GM19043 (cell line): ENCODE results near the gene RMND1.

Experiments used
- ATAC-seq: cut with Tn5 transposase; IDR thresholded peaks from one replicate; pipeline ENCODE4 v1.9.1; 2021; ENCODE audit warnings: low read depth; ENCODE audit not compliant: unreplicated experiment

Gene RMND1

GRCh38 chr6:151428093-151428735 lies 23.7 kb downstream of the RMND1 start:
- no peak for ATAC-seq

- ATAC-seq = no peak
Observed at GRCh38 chr6:151425561-151425960, 26.4 kb downstream of the RMND1 start.

GRCh38 chr6:151422981-151423380 lies 28.9 kb downstream of the RMND1 start:
- no peak for ATAC-seq

GRCh38 chr6:151417477-151417876 lies 34.4 kb downstream of the RMND1 start:
- ATAC-seq = no peak

- no peak for ATAC-seq
Observed at GRCh38 chr6:151414641-151415260, 37.2 kb downstream of the RMND1 start.

GRCh38 chr6:151413372-151414145 lies 38.4 kb downstream of the RMND1 start:
- ATAC-seq = no peak

GRCh38 chr6:151412909-151413308 lies 39.0 kb downstream of the RMND1 start:
- no peak for ATAC-seq

GRCh38 chr6:151409679-151410078 lies 42.2 kb downstream of the RMND1 start:
- no peak for ATAC-seq

- ATAC-seq = peak; percentile 59
Observed at GRCh38 chr6:151409260-151409659, 42.7 kb downstream of the RMND1 start.

GRCh38 chr6:151408858-151409257 lies 43.1 kb downstream of the RMND1 start:
- ATAC-seq = no peak

GRCh38 chr6:151403919-151404308 lies 48.0 kb downstream of the RMND1 start:
- no peak for ATAC-seq

GRCh38 chr6:151402228-151402627 lies 49.7 kb downstream of the RMND1 start:
- no peak for ATAC-seq

GRCh38 chr6:151400473-151400872 lies 51.5 kb downstream of the RMND1 start:
- ATAC-seq = no peak

- no peak for ATAC-seq
Observed at GRCh38 chr6:151399679-151400078, 52.2 kb downstream of the RMND1 start.

- ATAC-seq = no peak
Observed at GRCh38 chr6:151393410-151393809, 58.5 kb downstream of the RMND1 start.

GRCh38 chr6:151392427-151392826 lies 59.5 kb downstream of the RMND1 start:
- no peak for ATAC-seq

GRCh38 chr6:151391471-151392413 lies 60.2 kb downstream of the RMND1 start, which contains the start of gene ZBTB2:
Gene ZBTB2 (minus strand): TSS chr6:151391559. CDS start chr6:151373637, 17,922 bp downstream.
- ATAC-seq = peak; percentile 8

- no peak for ATAC-seq
Observed at GRCh38 chr6:151390851-151391470, 61.0 kb downstream of the RMND1 start.

- peak; percentile 77 for ATAC-seq
Observed at GRCh38 chr6:151390276-151390850, 61.6 kb downstream of the RMND1 start.
